Stimulated activated CD8-positive, alpha-beta memory T cell treated with anti-CD3 and anti-CD28 coated beads, Interleukin-15, amount 100 ng/mL, for 24 hours (primary cell): Measurements from ENCODE around the gene KIF22.

Experiments
- DNase-seq: peaks from one replicate; pipeline ENCODE4 v3.0.0-alpha.2; 2020; ENCODE audit warnings: low read depth

The KIF22 gene

DNA sequence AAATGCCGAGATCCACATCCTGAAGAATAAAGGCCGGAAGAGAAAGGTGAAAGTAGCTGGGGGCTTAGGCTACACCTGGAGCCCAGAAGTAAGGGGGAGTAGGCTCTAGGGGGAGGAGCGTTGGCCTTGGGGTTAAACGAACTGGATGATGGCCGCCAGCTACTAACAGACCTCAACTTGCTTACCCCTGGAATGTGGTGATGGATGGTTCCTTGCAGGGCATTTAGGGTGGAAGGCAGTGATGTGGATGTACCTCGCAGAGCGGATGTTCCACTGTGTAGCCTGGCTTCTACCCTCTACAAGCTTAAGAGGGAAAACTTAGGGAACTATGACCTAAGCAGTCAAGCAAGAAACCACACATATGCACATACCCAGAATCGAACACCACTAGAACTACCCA lies 13.5 kb downstream of the KIF22 start:
- no peak for DNase-seq

DNA sequence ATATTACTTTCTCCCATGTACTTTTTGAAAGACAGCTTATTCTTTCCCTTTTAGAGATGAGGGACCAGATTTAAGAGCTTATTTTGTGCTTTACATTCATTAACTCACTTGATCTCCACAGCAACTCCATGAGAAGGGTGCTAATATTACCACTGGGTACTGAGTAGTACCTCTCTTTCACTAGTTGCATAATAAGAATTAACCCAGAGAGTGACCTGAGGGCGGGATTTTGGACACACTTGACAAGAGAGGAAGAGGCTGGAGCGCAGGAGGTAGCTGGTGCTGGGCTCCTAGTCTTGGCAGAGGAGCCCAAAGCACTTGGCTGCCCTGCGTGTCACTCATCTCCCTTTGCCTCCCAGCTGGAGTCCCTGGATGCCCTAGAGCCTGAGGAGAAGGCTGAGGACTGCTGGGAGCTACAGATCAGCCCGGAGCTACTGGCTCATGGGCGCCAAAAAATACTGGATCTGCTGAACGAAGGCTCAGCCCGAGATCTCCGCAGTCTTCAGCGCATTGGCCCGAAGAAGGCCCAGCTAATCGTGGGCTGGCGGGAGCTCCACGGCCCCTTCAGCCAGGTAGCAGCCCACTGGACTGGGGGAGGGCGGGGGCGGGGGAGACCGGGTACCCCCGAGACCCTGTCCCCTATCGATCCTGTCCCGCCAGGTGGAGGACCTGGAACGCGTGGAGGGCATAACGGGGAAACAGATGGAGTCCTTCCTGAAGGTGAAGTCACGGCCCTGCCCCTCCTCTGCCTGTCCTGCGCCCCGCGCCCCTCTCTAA lies 14.1 kb downstream of the KIF22 start:
- DNase-seq: no peak

DNA sequence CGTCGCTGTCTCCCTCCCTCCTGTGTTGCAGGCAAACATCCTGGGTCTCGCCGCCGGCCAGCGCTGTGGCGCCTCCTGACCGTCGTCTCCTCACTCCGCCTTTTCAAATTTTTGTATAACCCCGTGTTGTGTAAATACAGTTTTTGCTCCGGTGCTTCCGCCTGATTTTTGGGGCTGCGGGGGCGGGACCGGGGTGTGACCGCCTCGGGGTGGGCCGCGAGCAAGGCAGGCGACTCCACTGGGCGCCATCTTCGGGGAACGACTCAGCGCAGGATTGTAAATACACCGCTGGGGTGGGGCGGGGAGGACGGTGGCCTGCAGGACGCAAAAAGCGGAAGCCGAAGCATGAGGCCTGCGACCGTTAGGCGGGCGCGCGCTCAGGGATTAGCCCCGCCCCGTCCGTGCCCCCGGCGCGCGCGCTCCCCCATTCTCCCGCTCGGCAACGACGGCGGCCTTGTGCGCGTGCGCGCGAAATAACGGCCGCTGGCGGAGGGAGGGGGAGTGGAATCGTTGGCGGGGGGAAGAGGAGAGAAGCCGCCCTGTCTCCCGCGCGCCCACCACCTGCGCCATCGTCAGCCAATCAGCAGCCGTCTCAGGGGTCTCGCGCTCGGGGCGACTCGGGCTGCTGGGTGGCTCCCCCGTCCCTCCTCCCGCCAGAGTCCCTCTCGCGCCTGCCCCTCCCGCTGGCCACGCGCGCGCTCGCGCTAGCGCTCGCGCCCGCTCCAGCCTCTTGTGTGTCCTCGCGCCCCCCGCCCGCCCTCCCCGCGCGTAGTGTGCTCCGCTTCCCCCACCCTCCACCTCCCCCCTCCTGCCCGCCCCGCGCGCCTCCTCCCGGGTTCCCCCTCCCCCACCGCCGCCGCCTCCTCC lies 14.9 kb downstream of the KIF22 start:
- peak; percentile 96 for DNase-seq

DNA sequence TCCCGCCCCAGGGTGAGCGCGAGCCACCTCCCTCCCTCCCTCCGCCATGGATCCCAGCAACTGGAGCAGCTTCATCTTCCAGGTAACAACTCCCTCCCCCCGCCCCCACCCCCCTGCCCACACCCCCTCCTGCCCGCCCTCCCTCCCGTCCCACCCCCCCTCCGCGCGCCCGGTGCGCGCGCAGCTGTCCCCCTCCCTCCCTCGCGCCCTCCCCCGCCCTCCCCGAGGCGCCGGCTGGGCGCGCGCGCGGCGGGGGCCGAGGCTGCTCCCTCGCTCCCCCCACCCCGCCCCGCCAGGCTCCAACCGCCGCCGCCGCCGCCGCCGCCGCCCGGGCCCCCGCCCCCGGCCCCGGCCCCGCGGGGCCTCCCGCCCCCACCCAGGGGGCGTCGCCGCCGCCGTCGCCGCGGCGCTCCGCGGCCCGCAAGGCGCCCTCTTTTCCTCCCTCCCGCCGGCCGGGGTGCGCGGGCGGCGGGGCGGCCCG lies 15.6 kb downstream of the KIF22 start, which contains the start of gene MAZ:
MAZ (plus strand) TSS at position 431 of the 481 bp plus-strand sequence. CDS start 173 bp downstream, outside the sequence.
- peak; percentile 49 for DNase-seq

DNA sequence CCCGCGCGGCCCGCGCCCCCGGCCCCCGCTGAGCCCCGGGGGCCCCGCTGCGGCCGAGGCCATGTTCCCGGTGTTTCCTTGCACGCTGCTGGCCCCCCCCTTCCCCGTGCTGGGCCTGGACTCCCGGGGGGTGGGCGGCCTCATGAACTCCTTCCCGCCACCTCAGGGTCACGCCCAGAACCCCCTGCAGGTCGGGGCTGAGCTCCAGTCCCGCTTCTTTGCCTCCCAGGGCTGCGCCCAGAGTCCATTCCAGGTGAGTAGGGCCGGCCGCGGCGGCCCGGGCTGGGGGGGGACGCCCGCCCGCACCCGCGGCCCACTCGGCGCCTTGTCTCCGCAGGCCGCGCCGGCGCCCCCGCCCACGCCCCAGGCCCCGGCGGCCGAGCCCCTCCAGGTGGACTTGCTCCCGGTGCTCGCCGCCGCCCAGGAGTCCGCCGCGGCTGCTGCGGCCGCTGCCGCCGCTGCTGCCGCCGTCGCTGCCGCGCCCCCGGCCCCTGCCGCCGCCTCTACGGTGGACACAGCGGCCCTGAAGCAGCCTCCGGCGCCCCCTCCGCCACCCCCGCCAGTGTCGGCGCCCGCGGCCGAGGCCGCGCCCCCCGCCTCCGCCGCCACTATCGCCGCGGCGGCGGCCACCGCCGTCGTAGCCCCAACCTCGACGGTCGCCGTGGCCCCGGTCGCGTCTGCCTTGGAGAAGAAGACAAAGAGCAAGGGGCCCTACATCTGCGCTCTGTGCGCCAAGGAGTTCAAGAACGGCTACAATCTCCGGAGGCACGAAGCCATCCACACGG lies 16.3 kb downstream of the KIF22 start:
- no peak for DNase-seq

DNA sequence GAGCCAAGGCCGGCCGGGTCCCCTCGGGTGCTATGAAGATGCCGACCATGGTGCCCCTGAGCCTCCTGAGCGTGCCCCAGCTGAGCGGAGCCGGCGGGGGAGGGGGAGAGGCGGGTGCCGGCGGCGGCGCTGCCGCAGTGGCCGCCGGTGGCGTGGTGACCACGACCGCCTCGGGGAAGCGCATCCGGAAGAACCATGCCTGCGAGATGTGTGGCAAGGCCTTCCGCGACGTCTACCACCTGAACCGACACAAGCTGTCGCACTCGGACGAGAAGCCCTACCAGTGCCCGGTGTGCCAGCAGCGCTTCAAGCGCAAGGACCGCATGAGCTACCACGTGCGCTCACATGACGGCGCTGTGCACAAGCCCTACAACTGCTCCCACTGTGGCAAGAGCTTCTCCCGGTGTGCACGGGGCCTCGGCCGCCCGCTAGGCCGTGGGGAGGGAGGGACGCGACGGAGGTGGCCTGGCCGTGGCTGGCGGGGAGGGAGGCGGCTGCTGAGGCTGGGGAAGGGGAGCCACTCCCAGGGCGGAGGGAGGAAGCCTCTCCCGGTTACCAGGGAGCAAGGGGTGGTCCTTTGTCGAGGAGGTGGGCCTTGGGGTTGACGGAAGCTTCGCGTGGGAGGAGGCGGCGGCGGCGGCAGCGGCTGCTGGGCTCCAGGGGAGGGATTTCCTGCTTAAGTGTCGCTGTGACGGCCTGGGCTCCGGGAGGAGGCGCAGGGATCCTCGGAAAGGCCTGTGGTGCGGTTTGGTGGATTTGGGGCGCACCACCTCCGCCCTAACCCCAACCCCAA lies 17.1 kb downstream of the KIF22 start:
- DNase-seq: peak; percentile 64

DNA sequence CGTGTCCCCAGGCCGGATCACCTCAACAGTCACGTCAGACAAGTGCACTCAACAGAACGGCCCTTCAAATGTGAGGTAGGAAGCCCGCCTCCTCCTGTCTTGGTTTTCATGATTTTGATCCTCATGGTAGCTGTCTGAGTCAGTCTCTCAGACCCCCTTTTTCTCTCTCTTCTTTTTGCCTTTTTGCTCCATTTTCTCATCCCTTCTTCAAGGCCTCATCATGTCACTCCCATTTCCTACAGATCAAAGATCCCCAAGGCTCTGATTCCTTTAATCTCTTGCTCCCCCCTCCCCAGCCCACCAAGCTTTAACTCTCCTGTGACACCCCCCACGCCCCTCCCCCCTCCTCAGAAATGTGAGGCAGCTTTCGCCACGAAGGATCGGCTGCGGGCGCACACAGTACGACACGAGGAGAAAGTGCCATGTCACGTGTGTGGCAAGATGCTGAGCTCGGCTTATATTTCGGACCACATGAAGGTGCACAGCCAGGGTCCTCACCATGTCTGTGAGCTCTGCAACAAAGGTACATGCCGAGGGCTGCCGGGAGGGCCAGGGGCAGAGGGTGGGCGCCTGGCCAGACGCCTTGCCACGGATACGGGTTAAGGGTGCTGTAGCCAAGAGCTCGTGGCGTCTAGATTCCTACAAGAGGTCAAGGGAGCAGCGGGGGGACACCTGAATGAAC lies 17.8 kb downstream of the KIF22 start:
- no peak for DNase-seq

DNA sequence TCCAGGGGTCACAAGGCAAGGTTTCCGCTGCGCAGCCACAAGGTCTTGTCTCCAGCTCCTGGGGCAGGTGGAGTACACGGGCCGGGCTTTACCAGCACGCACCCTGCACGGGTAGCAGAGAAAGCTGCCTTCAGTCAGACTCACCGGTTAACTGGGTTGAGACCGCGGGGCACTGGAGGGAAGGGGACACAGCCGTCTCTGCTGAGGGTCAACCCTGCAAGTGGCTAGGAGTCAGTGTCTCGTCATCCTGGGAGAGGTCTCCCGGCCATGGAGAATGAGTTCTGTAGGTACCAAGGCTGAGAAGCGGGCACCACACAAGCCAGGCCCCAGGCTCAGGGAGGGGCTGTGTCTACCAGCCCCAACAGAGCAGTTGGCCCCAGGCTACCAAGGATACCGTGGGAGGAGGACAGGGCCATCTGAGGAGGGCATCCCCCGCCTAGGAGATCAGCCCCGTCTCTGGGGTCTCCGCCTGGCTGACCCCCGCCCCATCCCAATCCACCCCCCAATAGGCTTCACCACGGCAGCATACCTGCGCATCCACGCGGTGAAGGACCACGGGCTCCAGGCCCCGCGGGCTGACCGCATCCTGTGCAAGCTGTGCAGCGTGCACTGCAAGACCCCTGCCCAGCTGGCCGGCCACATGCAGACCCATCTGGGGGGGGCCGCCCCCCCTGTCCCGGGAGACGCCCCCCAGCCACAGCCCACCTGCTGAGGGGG lies 18.6 kb downstream of the KIF22 start:
- DNase-seq: no peak

DNA sequence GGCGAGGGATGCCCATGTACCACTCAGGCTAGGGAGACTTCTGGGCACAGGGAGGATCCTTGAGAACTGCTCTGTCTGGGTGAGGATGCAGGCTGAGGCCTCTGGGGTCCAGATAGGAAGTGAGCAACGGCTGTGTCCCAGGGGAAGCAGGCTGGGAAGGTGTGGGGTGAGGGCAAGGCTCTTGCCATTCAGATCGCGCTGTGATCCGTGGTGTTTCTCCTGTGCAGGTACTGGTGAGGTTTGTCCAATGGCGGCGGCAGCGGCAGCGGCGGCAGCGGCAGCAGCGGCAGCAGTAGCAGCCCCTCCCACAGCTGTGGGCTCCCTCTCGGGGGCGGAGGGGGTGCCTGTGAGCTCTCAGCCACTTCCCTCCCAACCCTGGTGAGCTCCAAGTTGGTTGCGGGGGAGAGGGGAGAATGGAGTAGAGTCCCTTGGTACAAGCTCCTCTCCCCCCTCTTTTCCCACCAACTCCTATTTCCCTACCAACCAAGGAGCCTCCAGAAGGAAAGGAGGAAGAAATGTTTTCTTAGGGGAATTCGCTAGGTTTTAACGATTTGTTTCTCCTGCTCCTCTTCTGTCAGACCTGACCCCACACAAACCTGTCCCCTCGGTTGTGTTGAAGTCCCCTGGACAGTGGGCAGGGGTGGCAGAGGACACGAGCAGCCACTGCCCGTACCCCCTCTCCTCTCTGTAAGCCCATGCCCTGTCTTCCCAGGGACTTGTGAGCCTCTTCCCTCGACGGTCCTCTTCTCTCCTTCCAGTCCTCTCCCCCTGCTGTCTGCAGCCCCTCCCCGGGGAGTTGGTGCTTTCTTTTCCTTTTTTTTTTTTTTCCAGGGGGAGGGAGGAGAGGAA lies 19.5 kb downstream of the KIF22 start:
- no peak for DNase-seq

DNA sequence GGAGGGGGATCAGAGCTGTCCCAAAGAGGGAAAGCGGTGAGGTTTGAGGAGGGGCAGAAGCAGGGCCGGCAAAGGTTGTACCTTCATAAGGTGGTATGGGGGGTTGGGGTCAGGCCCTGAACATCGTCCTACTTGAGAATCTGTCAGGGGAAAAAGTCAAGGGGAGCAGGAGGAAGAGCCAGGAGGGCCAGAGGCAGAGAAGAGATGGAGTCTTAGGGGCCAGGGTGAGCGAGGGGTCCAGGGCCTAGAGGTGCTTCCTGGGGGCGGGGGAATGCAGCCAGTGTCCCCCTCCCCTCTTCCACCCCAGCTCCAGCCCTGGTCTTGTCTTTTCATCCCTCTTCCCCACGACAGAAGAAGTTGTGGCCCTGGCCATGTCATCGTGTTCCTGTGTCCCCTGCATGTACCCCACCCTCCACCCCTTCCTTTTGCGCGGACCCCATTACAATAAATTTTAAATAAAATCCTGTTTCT lies 20.2 kb downstream of the KIF22 start:
- no peak for DNase-seq

DNA sequence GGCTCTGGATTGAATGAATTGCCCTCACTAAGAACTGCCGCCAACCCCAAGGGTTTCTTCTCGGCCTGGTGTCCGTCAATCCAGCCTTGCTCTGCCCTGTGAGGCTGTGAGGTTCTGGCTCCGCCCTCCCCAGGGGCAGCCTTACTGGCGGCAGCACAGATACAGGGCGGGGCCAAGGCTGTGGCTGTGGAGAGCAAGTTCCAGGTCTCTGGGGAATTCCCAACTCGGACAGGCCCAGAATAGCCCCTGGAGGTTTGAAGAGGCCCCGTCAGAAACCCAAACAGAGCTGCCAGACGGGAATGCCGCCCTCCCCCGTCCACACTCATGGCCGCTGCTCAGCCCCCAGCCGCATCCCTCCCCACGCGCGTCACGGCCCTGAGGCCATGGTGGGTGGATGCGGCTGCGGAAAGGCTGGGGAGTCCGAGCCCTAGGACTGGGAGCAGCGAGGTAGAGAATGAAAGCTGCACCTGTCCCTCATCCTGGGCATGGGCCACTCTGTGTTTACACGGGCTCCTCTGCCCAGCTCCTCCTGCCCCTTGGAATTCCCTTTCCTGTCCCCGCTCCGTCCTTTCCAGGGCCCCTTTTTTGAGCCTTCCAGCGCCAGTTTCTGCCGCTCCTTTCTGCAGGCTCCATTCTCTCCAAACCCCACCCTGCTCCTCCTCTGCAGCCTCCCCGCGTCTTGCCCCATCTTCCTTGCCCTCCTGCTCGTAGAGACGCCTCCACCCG lies 20.8 kb downstream of the KIF22 start:
- DNase-seq: peak; percentile 47

DNA sequence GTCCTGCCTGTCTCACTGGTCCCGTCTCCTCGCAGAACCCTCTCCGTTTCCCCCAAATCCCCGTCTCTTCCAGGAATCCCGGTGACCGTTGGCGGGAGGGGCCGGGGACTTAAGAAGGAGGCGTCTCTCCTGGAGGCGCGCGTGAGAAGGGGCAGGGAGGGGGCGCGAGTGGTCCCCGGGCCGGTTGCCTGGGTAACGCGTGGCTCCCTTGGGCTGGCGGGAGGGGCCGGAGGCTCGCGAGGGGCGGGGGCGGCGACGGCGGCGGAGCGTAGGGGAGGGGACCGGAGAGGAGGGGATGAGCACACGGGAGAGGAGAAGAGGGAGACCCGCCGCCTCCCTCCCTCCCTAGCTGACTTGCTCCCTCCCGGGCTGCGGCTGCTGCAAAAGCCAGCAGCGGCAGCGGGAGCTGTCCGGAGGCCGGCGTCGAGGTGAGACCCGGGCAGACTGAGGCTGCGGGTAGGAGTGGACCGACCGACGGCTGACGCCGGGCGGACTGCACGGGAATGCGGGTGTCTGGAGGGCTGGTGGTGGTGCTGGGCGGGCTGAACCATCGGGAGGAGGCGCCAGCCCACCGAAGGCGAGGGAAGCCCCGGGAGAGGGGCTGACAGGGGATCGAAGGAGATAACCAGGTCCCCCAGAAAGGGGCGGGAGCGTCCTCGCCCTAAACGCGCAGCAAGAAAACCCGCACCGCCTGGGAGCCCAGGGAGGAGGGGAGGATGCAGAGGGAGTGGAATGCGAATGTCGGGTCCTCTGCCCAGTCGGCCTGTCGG lies 21.5 kb downstream of the KIF22 start, which contains the start of gene PRRT2:
PRRT2 (plus strand) TSS at position 298 of the 770 bp plus-strand sequence. CDS start 862 bp downstream, outside the sequence.
- DNase-seq: no peak

DNA sequence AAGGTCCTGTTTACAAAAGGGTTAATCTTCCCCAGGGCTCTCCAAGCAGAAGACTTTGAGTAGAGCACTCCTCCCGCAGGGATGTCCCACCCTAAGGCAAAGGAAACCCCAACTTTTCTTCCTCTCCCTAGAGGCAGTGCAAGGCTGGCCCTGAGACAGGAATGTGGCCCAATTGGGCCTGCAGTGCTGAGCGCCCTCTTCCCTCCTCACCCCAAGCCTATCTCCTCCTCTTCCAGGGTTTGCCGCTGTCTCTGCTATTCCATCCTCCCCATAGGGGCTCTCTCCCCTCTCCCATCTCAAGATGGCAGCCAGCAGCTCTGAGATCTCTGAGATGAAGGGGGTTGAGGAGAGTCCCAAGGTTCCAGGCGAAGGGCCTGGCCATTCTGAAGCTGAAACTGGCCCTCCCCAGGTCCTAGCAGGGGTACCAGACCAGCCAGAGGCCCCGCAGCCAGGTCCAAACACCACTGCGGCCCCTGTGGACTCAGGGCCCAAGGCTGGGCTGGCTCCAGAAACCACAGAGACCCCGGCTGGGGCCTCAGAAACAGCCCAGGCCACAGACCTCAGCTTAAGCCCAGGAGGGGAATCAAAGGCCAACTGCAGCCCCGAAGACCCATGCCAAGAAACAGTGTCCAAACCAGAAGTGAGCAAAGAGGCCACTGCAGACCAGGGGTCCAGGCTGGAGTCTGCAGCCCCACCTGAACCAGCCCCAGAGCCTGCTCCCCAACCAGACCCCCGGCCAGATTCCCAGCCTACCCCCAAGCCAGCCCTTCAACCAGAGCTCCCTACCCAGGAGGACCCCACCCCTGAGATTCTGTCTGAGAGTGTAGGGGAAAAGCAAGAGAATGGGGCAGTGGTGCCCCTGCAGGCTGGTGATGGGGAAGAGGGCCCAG lies 22.4 kb downstream of the KIF22 start:
- no peak for DNase-seq

DNA sequence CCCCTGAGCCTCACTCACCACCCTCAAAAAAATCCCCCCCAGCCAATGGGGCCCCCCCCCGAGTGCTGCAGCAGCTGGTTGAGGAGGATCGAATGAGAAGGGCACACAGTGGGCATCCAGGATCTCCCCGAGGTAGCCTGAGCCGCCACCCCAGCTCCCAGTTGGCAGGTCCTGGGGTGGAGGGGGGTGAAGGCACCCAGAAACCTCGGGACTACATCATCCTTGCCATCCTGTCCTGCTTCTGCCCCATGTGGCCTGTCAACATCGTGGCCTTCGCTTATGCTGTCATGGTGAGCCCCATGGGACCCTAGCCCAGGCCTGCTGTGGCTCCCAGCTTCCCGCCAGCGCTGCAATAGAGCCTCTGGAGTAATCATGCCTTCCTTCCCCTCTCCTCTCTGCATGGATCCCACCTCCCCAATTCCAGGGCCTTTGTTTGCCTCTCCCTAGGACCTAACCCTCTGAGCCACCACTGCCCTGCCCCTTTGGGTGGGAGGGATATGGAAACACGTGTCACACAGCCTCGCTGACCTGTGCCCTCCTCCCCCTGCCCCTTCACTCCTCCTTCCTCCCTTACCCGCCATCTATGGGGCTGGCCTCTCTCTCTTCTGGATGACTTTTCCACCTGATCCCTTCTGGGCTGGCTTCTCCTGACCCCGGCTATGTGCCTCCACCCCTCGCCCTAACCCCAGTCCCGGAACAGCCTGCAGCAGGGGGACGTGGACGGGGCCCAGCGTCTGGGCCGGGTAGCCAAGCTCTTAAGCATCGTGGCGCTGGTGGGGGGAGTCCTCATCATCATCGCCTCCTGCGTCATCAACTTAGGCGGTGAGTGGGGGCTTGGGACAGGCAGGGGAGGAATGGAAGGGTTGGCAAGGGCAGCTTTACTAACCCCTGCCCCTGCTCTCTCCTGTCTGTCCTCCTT lies 23.4 kb downstream of the KIF22 start:
- DNase-seq: no peak

DNA sequence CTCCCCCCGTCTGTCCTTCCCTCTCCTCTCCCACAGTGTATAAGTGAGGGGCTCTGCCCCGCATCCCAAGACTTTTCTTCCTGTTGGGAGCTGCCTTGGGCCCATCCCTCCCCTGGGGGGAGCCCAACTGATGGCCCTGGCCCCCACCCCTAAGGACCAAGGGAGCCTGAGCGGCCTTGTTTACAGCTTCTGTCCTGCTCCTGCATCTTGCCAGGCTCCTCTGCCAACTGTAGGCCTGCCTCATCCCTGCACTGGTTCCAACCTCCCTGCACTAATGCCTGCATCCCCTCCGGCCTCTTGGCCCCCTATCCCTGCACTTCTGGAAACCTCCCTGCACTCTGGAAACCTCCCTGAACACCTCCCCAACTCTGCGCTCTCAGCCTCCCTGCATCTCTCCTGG lies 24.0 kb downstream of the KIF22 start:
- DNase-seq: no peak
